DMS153 treated with DMSO at 0.1 percent for 48 hours (cell line): ENCODE measurements around the gene HMGN1.

Experiments used
- DNase-seq: peaks from one replicate; lab custom pipeline; 2025; ENCODE audit not compliant: unreplicated experiment; lab: John Stamatoyannopoulos, UW

Gene HMGN1

GRCh38 chr21:39311164-39311563 is 37.7 kb downstream of the HMGN1 start:
- no peak for DNase-seq

GRCh38 chr21:39307466-39307865 is 41.4 kb downstream of the HMGN1 start:
- no peak for DNase-seq

GRCh38 chr21:39300587-39300986 is 48.3 kb downstream of the HMGN1 start:
- no peak for DNase-seq

DNA sequence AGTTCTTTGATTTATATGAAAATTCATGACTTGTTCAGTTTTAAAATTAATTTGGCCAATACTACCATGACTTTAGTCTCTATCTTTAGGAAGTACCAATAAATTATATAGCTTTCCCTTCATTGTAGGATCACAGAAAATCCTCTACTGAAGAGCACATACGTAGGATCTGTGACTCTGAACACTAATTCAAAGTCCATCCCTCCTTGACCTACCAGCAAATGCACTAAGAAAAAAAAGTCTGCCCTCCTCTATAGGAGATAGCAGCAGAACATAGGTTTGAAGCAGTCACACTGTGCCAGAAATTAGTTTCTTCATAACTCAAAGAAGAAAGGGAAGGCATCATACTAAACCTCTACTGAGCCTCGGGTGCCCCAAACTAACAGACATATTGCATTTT is 52.0 kb downstream of the HMGN1 start:
- no peak for DNase-seq
